CD4-positive, alpha-beta T cell treated with Interleukin-17A for 1 hour (primary cell): Measurements from ENCODE around the gene ZCRB1.
A peak's percentile ranks its signal among the peaks of the same experiment; 100 is the strongest.
"Not testable (repeated sequence)": the region's sequence is repeated elsewhere in the genome, so short reads cannot be mapped to it uniquely, and the experiment has no call there.

Source experiments
- DNase-seq: peaks from one replicate; pipeline ENCODE4 v3.0.0-alpha.2; 2020

ZCRB1 gene

GRCh38 chr12:42325653-42326474 is at the start of gene ZCRB1, which contains the start of gene PPHLN1:
Gene ZCRB1, minus strand, starts transcription at chr12:42326094. Its CDS starts 1,992 bp downstream, at chr12:42324102.
Gene PPHLN1, plus strand, starts transcription at chr12:42326167. Its CDS starts 9,736 bp downstream, at chr12:42335903.
- peak; percentile 83 for DNase-seq

- DNase-seq: no peak
Measured at GRCh38 chr12:42373669-42374068, 47.8 kb upstream of the ZCRB1 start.

- DNase-seq: peak; percentile 67
Measured at GRCh38 chr12:42372154-42372791, 46.4 kb upstream of the ZCRB1 start.

DNA sequence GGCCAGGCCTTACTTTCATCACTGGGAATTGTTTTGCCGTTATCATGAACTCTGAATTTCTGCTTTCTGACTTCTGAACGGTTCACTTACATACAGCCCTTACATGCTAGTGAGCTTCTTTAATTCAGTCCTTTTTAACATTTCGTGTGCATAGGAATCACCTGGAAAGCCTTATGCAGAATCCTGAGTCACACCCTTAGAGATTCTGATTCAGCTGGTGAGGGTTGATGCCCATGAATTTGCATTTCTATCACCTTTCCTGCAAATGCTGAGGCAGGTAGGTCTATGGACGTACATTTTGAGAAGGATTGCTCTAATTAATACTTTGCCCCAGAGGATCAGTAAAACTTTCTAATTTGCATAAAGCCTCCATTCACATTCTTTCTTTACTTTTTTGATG is 44.1 kb upstream of the ZCRB1 start:
- DNase-seq: no peak

- no peak for DNase-seq
Measured at GRCh38 chr12:42365486-42365885, 39.6 kb upstream of the ZCRB1 start.

GRCh38 chr12:42364692-42365091 is 38.8 kb upstream of the ZCRB1 start:
- DNase-seq: no peak

- no peak for DNase-seq
Measured at GRCh38 chr12:42362647-42363260, 36.9 kb upstream of the ZCRB1 start.

DNA sequence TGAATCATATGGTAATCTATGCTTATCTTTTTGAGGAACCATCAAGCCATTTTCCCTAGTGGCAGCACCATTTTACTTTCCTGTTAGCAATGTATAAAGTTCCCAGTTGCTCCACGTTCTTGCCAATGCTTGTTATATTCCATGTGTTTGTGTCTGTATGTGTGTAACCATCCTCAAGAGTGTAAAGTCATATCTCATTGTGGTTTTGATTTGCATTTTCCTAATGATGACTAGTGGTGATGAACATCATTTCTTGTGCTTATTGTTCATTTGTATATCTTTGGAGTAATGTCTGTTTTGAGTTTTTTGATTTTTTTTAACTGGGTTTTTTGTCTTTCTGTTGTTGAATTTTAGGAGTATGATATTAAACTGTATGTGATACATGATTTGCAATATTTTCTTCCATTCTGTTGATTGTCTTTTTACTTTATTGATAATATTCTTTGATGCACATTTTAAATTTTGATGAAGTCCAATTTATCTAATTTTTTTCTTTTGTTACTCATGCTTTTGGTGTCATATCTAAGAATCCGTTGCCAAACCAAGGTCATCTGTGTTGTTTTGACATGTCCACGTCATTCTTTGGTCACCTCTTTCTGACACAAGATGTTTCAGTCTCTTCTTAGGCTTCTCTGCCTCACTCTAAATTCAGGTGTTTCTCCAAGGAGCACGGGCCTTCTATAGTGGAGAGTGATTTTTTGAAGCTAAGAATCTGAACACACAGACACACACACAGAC is 36.2 kb upstream of the ZCRB1 start:
- no peak for DNase-seq

- no peak for DNase-seq
Measured at GRCh38 chr12:42360747-42361403, 35.0 kb upstream of the ZCRB1 start.

GRCh38 chr12:42356344-42356743 is 30.4 kb upstream of the ZCRB1 start:
- DNase-seq: no peak

DNA sequence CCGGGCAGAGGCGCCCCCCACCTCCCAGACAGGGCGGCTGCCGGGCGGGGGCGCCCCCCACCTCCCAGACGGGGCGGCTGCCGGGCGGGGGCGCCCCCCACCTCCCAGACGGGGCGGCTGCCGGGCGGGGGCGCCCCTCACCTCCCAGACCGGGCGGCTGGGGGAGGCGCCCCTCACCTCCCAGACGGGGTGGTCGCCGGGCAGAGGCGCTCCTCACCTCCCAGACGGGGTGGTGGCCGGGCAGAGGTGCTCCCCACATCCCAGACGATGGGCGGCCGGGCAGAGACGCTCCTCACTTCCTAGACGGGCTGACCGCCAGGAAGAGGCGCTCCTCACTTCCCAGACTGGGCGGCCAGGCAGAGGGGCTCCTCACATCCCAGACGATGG is 24.1 kb upstream of the ZCRB1 start:
- not testable (repeated sequence) for DNase-seq

GRCh38 chr12:42349119-42350020 is 23.5 kb upstream of the ZCRB1 start:
- not testable (repeated sequence) for DNase-seq

DNA sequence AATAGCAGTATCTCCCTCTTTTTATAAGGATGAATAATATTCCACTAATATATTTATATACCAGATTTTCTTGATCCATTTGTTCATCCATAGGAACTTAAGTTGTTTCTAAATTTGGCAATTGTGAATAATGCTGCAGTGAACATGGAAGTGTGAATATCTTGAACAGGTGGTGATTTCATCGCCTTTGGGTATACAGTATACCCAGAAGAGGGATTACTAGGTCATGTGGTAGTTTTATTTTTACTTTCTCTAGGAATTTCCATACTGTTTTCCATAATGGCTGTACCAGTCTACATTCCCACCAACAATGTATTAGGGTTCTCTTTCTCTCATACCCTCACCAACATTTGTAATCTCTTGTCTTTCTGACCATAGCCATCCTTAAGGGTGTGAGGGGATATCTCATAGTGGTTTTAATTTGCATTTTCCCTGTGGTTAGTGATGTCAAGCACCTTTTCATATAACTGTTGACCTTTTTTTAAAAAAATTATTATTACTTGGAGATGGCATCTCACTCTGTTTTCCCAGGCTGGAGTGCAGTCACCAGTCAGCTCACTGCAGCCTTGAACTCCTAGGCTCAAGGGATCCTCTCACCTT is 20.6 kb upstream of the ZCRB1 start:
- DNase-seq: no peak

DNA sequence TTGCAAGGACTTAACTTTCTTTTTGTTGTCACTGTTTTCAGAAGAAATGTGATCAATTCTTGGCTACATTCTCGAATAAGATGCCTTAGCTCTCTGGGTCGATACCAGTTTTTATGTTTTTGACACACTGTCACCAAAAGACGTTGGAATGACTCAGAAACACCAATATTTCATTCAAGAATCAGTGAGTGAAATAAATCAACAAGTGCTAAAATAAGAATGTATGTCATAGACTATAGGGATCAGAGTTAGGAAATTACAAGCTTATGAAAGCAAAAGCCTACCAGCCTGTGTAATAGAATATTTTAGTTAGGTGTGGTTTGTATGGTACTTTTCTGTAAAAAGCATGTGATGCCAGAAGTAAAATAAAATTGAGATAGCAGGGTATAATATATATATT is 17.8 kb upstream of the ZCRB1 start:
- no peak for DNase-seq

- no peak for DNase-seq
Measured at GRCh38 chr12:42342028-42342427, 16.1 kb upstream of the ZCRB1 start.

- DNase-seq: no peak
Measured at GRCh38 chr12:42338280-42338679, 12.4 kb upstream of the ZCRB1 start.

DNA sequence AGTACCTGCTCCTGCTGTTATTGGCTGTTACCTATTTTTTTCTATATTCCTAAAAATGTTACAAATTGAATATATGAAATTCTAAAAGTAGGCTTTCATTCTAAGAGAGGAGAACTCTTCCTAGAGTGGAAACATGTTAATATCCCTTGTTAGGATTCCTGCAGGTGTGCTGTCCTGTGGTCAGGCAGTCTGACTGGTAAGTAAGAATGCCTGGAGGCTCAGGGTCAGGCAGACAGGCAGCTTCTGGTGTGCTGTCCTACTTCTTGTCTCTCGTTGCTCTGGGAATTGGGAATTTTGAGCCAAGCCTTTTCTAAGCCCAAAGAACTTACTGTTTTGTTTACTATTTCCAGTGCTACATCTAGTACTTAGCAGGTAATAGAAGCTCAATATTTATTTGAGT is 10.4 kb upstream of the ZCRB1 start:
- no peak for DNase-seq

- DNase-seq: peak; percentile 65
Measured at GRCh38 chr12:42332301-42333285, 6.7 kb upstream of the ZCRB1 start.

DNA sequence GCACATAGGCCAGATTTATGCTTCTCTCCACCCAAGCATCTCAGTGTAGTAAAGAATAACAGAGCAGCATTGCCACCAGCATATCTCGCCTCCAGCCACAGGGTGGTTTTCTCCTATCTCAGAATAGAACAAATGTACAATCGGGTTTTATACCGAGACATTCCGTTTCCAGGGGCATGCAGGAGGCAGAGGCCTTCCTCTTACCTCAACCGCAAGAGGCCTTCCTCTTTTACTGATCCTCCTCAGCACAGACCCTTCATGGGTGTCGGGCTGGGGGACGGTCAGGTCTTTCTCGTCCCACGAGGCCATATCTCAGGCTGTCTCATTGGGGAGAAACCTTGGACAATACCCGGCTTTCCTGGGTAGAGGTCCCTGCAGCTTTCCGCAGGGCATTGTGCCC is 4.2 kb upstream of the ZCRB1 start:
- DNase-seq: not testable (repeated sequence)

DNA sequence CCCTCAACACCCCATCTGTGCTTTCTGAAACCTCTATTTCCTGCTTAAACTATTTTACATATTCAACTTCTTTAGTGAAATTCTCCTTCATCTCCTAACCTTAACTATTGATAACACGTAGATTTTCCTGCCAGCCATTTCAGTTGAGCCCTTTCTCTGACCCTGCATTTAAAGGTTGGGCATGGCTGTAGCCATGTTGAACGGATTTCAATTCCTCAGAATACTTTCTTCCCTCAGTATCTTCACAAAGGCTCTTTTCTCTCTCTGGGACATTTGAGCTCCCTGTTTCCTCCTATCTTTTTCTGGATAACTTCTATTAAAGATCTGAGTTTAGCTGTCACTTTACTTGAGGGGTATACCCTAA is 1.3 kb upstream of the ZCRB1 start:
- DNase-seq: no peak
